Measurements from ENCODE around the gene MPZL2.

MPZL2 gene

DNA sequence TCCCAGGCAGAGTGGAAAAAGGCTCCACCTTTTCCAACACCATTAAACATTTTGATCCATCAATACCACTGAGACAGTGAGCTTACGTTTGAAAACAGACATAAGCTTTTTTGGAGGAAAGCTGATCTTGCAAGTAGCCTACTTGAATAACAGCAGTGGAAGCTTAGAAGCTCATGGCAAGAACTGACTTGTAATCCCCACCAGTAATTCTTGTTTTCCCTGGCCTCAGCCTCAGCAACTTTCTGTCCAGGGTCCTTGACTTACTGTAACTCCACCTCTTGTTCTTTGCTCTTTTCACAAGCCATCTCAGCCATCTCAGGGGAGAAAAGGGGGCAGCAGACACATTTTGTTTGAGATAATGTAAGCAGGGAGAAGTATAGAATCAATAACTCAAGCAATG, 12.3 kb upstream of the MPZL2 start:
- Histone ChIP-seq H3K27me3 (ENCODE audit: insufficient read depth, low read length, poor library complexity, severe bottlenecking) (peaks cover 5% of the 10 kb centered on the region), H2AFZ (ENCODE audit: low read length) (no peak overlapping the region), H4K20me1 (ENCODE audit: insufficient read depth, low read length, poor library complexity, severe bottlenecking) (no peaks in the 10 kb centered on the region), H3K4me1 (ENCODE audit: insufficient read depth, low read length, poor library complexity, severe bottlenecking) (peaks cover 7% of the 10 kb centered on the region), H3K4me2 (ENCODE audit: low read depth, low read length, poor library complexity, severe bottlenecking) (no peak overlapping the region), H3F3A (ENCODE audit: low read depth) (no peaks in the 10 kb centered on the region), H3K9me3 (ENCODE audit: insufficient read depth, low read depth, low read length) (no peaks in the 10 kb centered on the region), H3K36me3 (ENCODE audit: insufficient read depth, low read length) (no peaks in the 10 kb centered on the region), H3K9me2 (replicated peaks; ENCODE audit: low read depth, low read length) (no peaks in the 10 kb centered on the region), H3K9ac (ENCODE audit: low read depth, low read length, poor library complexity, severe bottlenecking) (no peak overlapping the region), H3K79me2 (ENCODE audit: insufficient read depth, low read length) (no peaks in the 10 kb centered on the region), H3K4me3 (ENCODE audit: low read length, poor library complexity, severe bottlenecking) (no peak overlapping the region)
- no peak for TF ChIP-seq EZH2phosphoT487 (IDR thresholded peaks at IDR 0.05; ENCODE audit: borderline replicate concordance)
- TF ChIP-seq, protein P1, sequence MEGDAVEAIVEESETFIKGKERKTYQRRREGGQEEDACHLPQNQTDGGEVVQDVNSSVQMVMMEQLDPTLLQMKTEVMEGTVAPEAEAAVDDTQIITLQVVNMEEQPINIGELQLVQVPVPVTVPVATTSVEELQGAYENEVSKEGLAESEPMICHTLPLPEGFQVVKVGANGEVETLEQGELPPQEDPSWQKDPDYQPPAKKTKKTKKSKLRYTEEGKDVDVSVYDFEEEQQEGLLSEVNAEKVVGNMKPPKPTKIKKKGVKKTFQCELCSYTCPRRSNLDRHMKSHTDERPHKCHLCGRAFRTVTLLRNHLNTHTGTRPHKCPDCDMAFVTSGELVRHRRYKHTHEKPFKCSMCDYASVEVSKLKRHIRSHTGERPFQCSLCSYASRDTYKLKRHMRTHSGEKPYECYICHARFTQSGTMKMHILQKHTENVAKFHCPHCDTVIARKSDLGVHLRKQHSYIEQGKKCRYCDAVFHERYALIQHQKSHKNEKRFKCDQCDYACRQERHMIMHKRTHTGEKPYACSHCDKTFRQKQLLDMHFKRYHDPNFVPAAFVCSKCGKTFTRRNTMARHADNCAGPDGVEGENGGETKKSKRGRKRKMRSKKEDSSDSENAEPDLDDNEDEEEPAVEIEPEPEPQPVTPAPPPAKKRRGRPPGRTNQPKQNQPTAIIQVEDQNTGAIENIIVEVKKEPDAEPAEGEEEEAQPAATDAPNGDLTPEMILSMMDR (conservative IDR thresholded peaks at IDR 0.05; ENCODE audit: low read length) = no peak

DNA sequence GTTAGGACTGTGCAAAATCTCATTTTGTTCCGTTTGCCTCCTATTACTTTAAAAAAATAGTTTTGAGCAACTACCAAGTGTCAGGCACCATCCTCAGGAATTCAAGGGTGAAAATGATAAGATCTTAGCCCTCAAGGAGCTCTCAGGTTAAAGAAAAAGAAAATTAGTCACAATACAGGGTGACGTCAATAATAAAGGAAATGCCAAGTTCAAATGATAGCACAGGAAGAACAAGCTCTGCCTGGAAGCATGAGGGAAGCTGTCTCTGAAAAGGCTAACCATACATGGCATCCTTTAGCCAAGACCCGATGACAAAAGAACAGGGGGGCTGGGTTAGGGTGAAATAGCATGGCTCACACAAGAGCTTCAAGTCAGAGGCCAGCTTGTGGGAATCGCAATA, 11.1 kb upstream of the MPZL2 start:
- no peaks in the 10 kb centered on the region for H4K20me1 ChIP-seq (ENCODE audit: insufficient read depth, low read length, poor library complexity, severe bottlenecking)
- H3F3A ChIP-seq (ENCODE audit: low read depth) = no peaks in the 10 kb centered on the region
- peaks cover 8% of the 10 kb centered on the region for H3K27me3 ChIP-seq (ENCODE audit: insufficient read depth, low read length, poor library complexity, severe bottlenecking)
- H2AFZ ChIP-seq (ENCODE audit: low read length) = no peak overlapping the region
- no peaks in the 10 kb centered on the region for H3K36me3 ChIP-seq (ENCODE audit: insufficient read depth, low read length)
- H3K4me2 ChIP-seq (ENCODE audit: low read depth, low read length, poor library complexity, severe bottlenecking) = no peak overlapping the region
- H3K9me3 ChIP-seq (ENCODE audit: insufficient read depth, low read depth, low read length) = no peaks in the 10 kb centered on the region
- H3K79me2 ChIP-seq (ENCODE audit: insufficient read depth, low read length) = no peaks in the 10 kb centered on the region
- no peak overlapping the region for H3K4me3 ChIP-seq (ENCODE audit: low read length, poor library complexity, severe bottlenecking)
- TF ChIP-seq, protein P1 (conservative IDR thresholded peaks at IDR 0.05; ENCODE audit: low read length) = no peak
- no peak for TF ChIP-seq EZH2phosphoT487 (IDR thresholded peaks at IDR 0.05; ENCODE audit: borderline replicate concordance)
- no peak overlapping the region for H3K9ac ChIP-seq (ENCODE audit: low read depth, low read length, poor library complexity, severe bottlenecking)
- peaks cover 3% of the 10 kb centered on the region for H3K4me1 ChIP-seq (ENCODE audit: insufficient read depth, low read length, poor library complexity, severe bottlenecking)
- no peaks in the 10 kb centered on the region for H3K9me2 ChIP-seq (replicated peaks; ENCODE audit: low read depth, low read length)

DNA sequence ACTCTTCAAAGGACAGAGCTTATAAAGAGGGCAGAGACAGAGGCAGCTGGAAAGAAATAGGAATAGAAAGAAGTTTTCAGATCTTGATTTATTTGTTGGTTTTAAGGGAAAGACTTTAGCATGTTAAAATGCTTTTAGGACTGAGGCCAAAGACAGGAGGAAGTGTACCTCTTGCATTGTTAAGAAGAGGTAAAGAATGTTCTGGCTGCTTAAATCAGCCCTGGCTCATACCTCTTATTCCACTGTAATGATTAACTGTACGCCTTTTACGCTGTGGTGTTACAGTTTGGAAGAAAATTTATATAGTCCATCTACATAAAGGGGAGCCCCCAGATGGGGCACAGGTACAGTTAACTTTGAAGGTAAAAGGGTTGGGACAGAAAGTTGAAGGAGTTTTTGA, 10.1 kb upstream of the MPZL2 start:
- Histone ChIP-seq H3K4me3 (ENCODE audit: low read length, poor library complexity, severe bottlenecking) (no peak overlapping the region), H3K4me2 (ENCODE audit: low read depth, low read length, poor library complexity, severe bottlenecking) (no peak overlapping the region), H3F3A (ENCODE audit: low read depth) (no peaks in the 10 kb centered on the region), H3K79me2 (ENCODE audit: insufficient read depth, low read length) (no peaks in the 10 kb centered on the region), H3K36me3 (ENCODE audit: insufficient read depth, low read length) (no peaks in the 10 kb centered on the region), H3K9ac (ENCODE audit: low read depth, low read length, poor library complexity, severe bottlenecking) (no peak overlapping the region), H2AFZ (ENCODE audit: low read length) (no peak overlapping the region), H3K9me2 (replicated peaks; ENCODE audit: low read depth, low read length) (no peaks in the 10 kb centered on the region), H3K27me3 (ENCODE audit: insufficient read depth, low read length, poor library complexity, severe bottlenecking) (peaks cover 15% of the 10 kb centered on the region), H4K20me1 (ENCODE audit: insufficient read depth, low read length, poor library complexity, severe bottlenecking) (no peaks in the 10 kb centered on the region), H3K4me1 (ENCODE audit: insufficient read depth, low read length, poor library complexity, severe bottlenecking) (peaks cover 3% of the 10 kb centered on the region), H3K9me3 (ENCODE audit: insufficient read depth, low read depth, low read length) (no peaks in the 10 kb centered on the region)
- no peak for TF ChIP-seq EZH2phosphoT487 (IDR thresholded peaks at IDR 0.05; ENCODE audit: borderline replicate concordance)
- TF ChIP-seq, protein P1 (conservative IDR thresholded peaks at IDR 0.05; ENCODE audit: low read length) = no peak

Data from Loucy (cell line).